Measurements from ENCODE around the gene EARS2. TPM values are rescaled to one million over a fixed set of nuclear protein-coding genes. Genes with fewer than 3 reads are reported as not detected.

EARS2 gene
- total and polyA plus RNA-seq, 2 of the 8 experiments (the other 6 are each of a cell fraction or from before 2014, with no cell fraction given): 47.8 to 111 TPM

GRCh38 chr16:23491490-23492391, 65.4 kb downstream of the EARS2 start:
- no peaks in the 10 kb centered on the region for H3K23me2 ChIP-seq (ENCODE audit: low read depth, low read length)
- H3K79me1 ChIP-seq (ENCODE audit: low read depth, low read length): peaks cover 2% of the 10 kb centered on the region; the same call in 1 of the 2 replicates
- H3K79me2 ChIP-seq (ENCODE audit: control insufficient read depth in 1 of 2, insufficient read depth in 2 of 2, low read length in 2 of 2): peaks cover 0 to 8% of the 10 kb centered on the region in 2 experiments; a peak in 2 of 4 replicates
- H2AK5ac ChIP-seq (ENCODE audit: low read depth, low read length): no peak overlapping the region
- peaks cover 47 to 84% (median 78%) of the 10 kb centered on the region in 4 experiments for H3K36me3 ChIP-seq (ENCODE audit: control insufficient read depth in 2 of 4, insufficient read depth in 4 of 4, low read length in 3 of 4)
- no peak overlapping the region for H4K91ac ChIP-seq (replicated peaks; ENCODE audit: insufficient read length, low read length)
- no peak overlapping the region for H2BK15ac ChIP-seq (ENCODE audit: low read length)
- H2AFZ ChIP-seq (ENCODE audit: low read length): no peak overlapping the region
- H3K4me2 ChIP-seq (ENCODE audit: insufficient read depth in 1 of 2, low read depth in 2 of 2, low read length in 2 of 2): no peak overlapping the region
- H2BK5ac ChIP-seq (ENCODE audit: low read depth, low read length): no peak overlapping the region
- H3K14ac ChIP-seq (ENCODE audit: insufficient read length): no peak overlapping the region
- no peak overlapping the region for H3K23ac ChIP-seq (ENCODE audit: insufficient read length)
- TF ChIP-seq ATF3 (IDR thresholded peaks at IDR 0.05; ENCODE audit: insufficient read depth, low read depth, low read length): no peak
- TF ChIP-seq CHD2 (IDR thresholded peaks at IDR 0.05; ENCODE audit: low read length): no peak
- TF ChIP-seq JUND (IDR thresholded peaks at IDR 0.05; ENCODE audit: low read length): no peak
- TF ChIP-seq CBX8 (IDR thresholded peaks at IDR 0.05; ENCODE audit: borderline replicate concordance, low read depth, low read length): no peak
- no peak for TF ChIP-seq POLR2A (IDR thresholded peaks at IDR 0.05; ENCODE audit: control extremely low read depth in 1 of 2, low read depth in 2 of 2, low read length in 2 of 2)
- no peak for TF ChIP-seq KDM1A (IDR thresholded peaks at IDR 0.05; ENCODE audit: borderline replicate concordance, low read length)
- TF ChIP-seq GABPA (IDR thresholded peaks at IDR 0.05; ENCODE audit: borderline replicate concordance, insufficient read depth, low read length): no peak
- TF ChIP-seq MAFK (IDR thresholded peaks at IDR 0.05; ENCODE audit: low read depth, low read length): no peak
- TF ChIP-seq SIRT6 (IDR thresholded peaks at IDR 0.05; ENCODE audit: low read length): no peak
- DNase-seq (ENCODE audit: low read depth in 1 of 2, low spot score in 2 of 2) (no peak), FAIRE-seq (no peak)
- no peaks in the 10 kb centered on the region for H3K27me3 ChIP-seq (replicated peaks in 1 of 4; ENCODE audit: control insufficient read depth in 3 of 4, extremely low read depth in 1 of 4, insufficient read depth in 3 of 4, low read length in 3 of 4)
- H4K8ac ChIP-seq (ENCODE audit: extremely low read depth, insufficient read depth, low read length): no peak overlapping the region
- H2BK12ac ChIP-seq (ENCODE audit: low read depth, low read length): no peak overlapping the region
- no peak overlapping the region for H3K4me3 ChIP-seq (ENCODE audit: extremely low read depth in 1 of 4, insufficient read depth in 2 of 4, low read depth in 3 of 4, low read length in 4 of 4)
- H3K9ac ChIP-seq (replicated peaks in 1 of 4; ENCODE audit: extremely low read depth in 1 of 4, low read depth in 3 of 4, low read length in 3 of 4): no peak overlapping the region
- H4K20me1 ChIP-seq (replicated peaks in 1 of 2; ENCODE audit: control insufficient read depth in 1 of 2, insufficient read depth in 2 of 2, low read length in 2 of 2): peaks cover 15 to 24% of the 10 kb centered on the region in 2 experiments
- H4K5ac ChIP-seq (ENCODE audit: insufficient read length, low read depth, low read length): no peak overlapping the region
- no peak overlapping the region for H3K27ac ChIP-seq (ENCODE audit: low read depth, low read length)
- H3K9me3 ChIP-seq (ENCODE audit: insufficient read depth in 2 of 2, low read depth in 1 of 2, low read length in 1 of 2): no peaks in the 10 kb centered on the region
- H3K4me1 ChIP-seq (replicated peaks in 1 of 4; ENCODE audit: control insufficient read depth in 3 of 4, insufficient read depth in 4 of 4, low read length in 3 of 4): peaks cover 0 to 5% (median 0%) of the 10 kb centered on the region in 4 experiments; a peak in 2 of 7 replicates
- WGBS, 2 experiments (ENCODE audit: extremely low coverage in 1 of 2, insufficient coverage in 1 of 2, insufficient read length in 1 of 2, insufficient replicate concordance in 2 of 2, low coverage in 1 of 2, low lambda C conversion rate in 2 of 2, missing lambda C conversion rate in 1 of 2): 88% methylated on average over 14 of the region's 14 CpGs; no CpG with 5 or more reads in 1 of the 2 experiments
- H3K18ac ChIP-seq (ENCODE audit: extremely low read depth, low read length): no peak overlapping the region
- ChIA-PET CTCF (ENCODE audit: partially characterized antibody) (interaction anchor here (0.7 kb wide), 1 partner anchor 761 kb away, joined by 3 read pairs; no protein-coding TSS in a partner anchor), POLR2A (ENCODE audit: partially characterized antibody) (interaction anchor here (1.2 to 8.6 kb wide), 4 partner anchors 9 to 49 kb away, joined by 3 to 63 read pairs (median 4); partner anchors contain the start of gene GGA2)
- H2BK120ac ChIP-seq (replicated peaks; ENCODE audit: low read depth, low read length): no peak overlapping the region
- H3K56ac ChIP-seq (replicated peaks; ENCODE audit: insufficient read length, low read depth, low read length): no peak overlapping the region
- no peak overlapping the region for H2BK20ac ChIP-seq (ENCODE audit: low read length)
- H3K4ac ChIP-seq (replicated peaks; ENCODE audit: insufficient read length, low read depth, low read length): no peak overlapping the region
